HepG2 (cell line): Measurements from ENCODE around the gene USP36. TPM values are rescaled to one million over a fixed set of nuclear protein-coding genes. Genes with fewer than 3 reads are reported as not detected.

ENCODE experiments used
- EEA1 ChIP-seq: sonication (generic); formaldehyde crosslinking; IDR thresholded peaks from 2 replicates; pipeline ENCODE4 v1.5.1; 2020; ENCODE audit warnings: mild to moderate bottlenecking, missing genetic modification reagents, borderline replicate concordance
- ESRRA ChIP-seq: sonication (generic); formaldehyde crosslinking; IDR thresholded peaks from 2 replicates; pipeline ENCODE4 v1.5.1; 2020; ENCODE audit warnings: mild to moderate bottlenecking, low read depth, missing genetic modification reagents
- HES4 ChIP-seq: sonication (generic); formaldehyde crosslinking; IDR thresholded peaks from 2 replicates; pipeline ENCODE4 v1.9.0; 2021; ENCODE audit warnings: mild to moderate bottlenecking, missing genetic modification reagents, borderline replicate concordance
- HOXA9 ChIP-seq: sonication (generic); formaldehyde crosslinking; IDR thresholded peaks from 2 replicates; pipeline ENCODE4 v1.8.1; 2022; ENCODE audit warnings: missing genetic modification reagents, mild to moderate bottlenecking, moderate library complexity, borderline replicate concordance
- IRX3 ChIP-seq: sonication (generic); formaldehyde crosslinking; IDR thresholded peaks from 2 replicates; pipeline ENCODE4 v1.8.1; 2023; ENCODE audit warnings: mild to moderate bottlenecking, low read depth, missing genetic modification reagents, borderline replicate concordance
- KLF12 ChIP-seq: sonication (generic); formaldehyde crosslinking; IDR thresholded peaks from 2 replicates; pipeline ENCODE4 v1.4.0; 2020; ENCODE audit warnings: missing genetic modification reagents, borderline replicate concordance
- MAZ ChIP-seq, 2 experiments: sonication (generic) in 1 of 2; formaldehyde crosslinking in 1 of 2; IDR thresholded peaks; 2 replicates each; pipeline versions ENCODE4 v1.5.0 to v1.6.1; 2012 to 2020; ENCODE audit warnings: low read depth in 2 of 2, mild to moderate bottlenecking in 2 of 2, borderline replicate concordance in 1 of 2, improper control_type of control experiment in 1 of 2, low read length in 1 of 2, missing genetic modification reagents in 1 of 2, moderate library complexity in 1 of 2
- MED13 ChIP-seq: sonication (generic); formaldehyde crosslinking; IDR thresholded peaks from 2 replicates; pipeline ENCODE4 v1.5.0; 2020; ENCODE audit warnings: missing genetic modification reagents
- NFIB ChIP-seq: sonication (generic); formaldehyde crosslinking; IDR thresholded peaks from 2 replicates; pipeline ENCODE4 v1.9.0; 2021; ENCODE audit warnings: missing genetic modification reagents, mild to moderate bottlenecking, borderline replicate concordance
- NR1H2 ChIP-seq: sonication (generic); formaldehyde crosslinking; IDR thresholded peaks from 2 replicates; pipeline ENCODE4 v1.8.1; 2022; ENCODE audit warnings: low read depth, missing genetic modification reagents, borderline replicate concordance
- PHF21A ChIP-seq: sonication (generic); formaldehyde crosslinking; IDR thresholded peaks from 2 replicates; pipeline ENCODE4 v1.5.0; 2020; ENCODE audit warnings: mild to moderate bottlenecking, missing genetic modification reagents
- SCMH1 ChIP-seq: sonication (generic); formaldehyde crosslinking; IDR thresholded peaks from 2 replicates; pipeline ENCODE4 v1.9.0; 2021; ENCODE audit warnings: missing genetic modification reagents, mild to moderate bottlenecking, borderline replicate concordance
- SOX6 ChIP-seq, 2 experiments: fragments of 450-650 bp in 1 of 2; sonication (generic) in 1 of 2; formaldehyde crosslinking in 1 of 2; IDR thresholded peaks; 2 replicates each; pipeline versions ENCODE4 v1.4.0 to v1.6.1; 2017 to 2020; ENCODE audit warnings: antibody characterized with exemption in 1 of 2, mild to moderate bottlenecking in 1 of 2, missing genetic modification reagents in 1 of 2
- SYNCRIP ChIP-seq: fragments of 200-400 bp; formaldehyde crosslinking; IDR thresholded peaks from 2 replicates; pipeline ENCODE4 v1.6.1; 2018; ENCODE audit warnings: mild to moderate bottlenecking, low read depth, low read length; ENCODE audit not compliant: insufficient read depth
- TCF7L2 ChIP-seq: IDR thresholded peaks from 2 replicates; pipeline ENCODE4 v1.6.1; 2011; ENCODE audit warnings: mild to moderate bottlenecking, low read depth, low read length, moderate library complexity
- ZNF10 ChIP-seq: sonication (generic); formaldehyde crosslinking; IDR thresholded peaks from 2 replicates; pipeline ENCODE4 v1.4.0; 2020; ENCODE audit warnings: mild to moderate bottlenecking, low read depth, missing genetic modification reagents, borderline replicate concordance
- ZNF225 ChIP-seq: sonication (generic); formaldehyde crosslinking; IDR thresholded peaks from 2 replicates; pipeline ENCODE4 v1.4.0; 2020; ENCODE audit warnings: mild to moderate bottlenecking, missing genetic modification reagents
- ZNF235 ChIP-seq: sonication (generic); formaldehyde crosslinking; IDR thresholded peaks from 2 replicates; pipeline ENCODE4 v1.8.1; 2023; ENCODE audit warnings: mild to moderate bottlenecking, missing genetic modification reagents, borderline replicate concordance
- ZNF292 ChIP-seq: sonication (generic); formaldehyde crosslinking; IDR thresholded peaks from 2 replicates; pipeline ENCODE4 v1.8.1; 2022; ENCODE audit warnings: mild to moderate bottlenecking, low read depth, missing genetic modification reagents, borderline replicate concordance
- ZNF569 ChIP-seq: sonication (generic); formaldehyde crosslinking; IDR thresholded peaks from 2 replicates; pipeline ENCODE4 v1.5.0; 2020; ENCODE audit warnings: mild to moderate bottlenecking, missing genetic modification reagents, moderate library complexity, borderline replicate concordance
- ZNF572 ChIP-seq: sonication (generic); formaldehyde crosslinking; IDR thresholded peaks from 2 replicates; pipeline ENCODE4 v1.5.1; 2020; ENCODE audit warnings: mild to moderate bottlenecking, missing genetic modification reagents
- ZNF629 ChIP-seq: sonication (generic); formaldehyde crosslinking; conservative IDR thresholded peaks from 2 replicates; pipeline ENCODE4 v1.5.0; 2020; ENCODE audit warnings: missing genetic modification reagents
- ZNF652 ChIP-seq: IDR thresholded peaks from 2 replicates; pipeline ENCODE4 v1.6.1; 2016; ENCODE audit warnings: low read depth, borderline replicate concordance
- ZNF850 ChIP-seq: sonication (generic); formaldehyde crosslinking; conservative IDR thresholded peaks from 2 replicates; pipeline ENCODE4 v1.9.0; 2021; ENCODE audit warnings: mild to moderate bottlenecking, missing genetic modification reagents
- ZSCAN21 ChIP-seq: sonication (generic); formaldehyde crosslinking; IDR thresholded peaks from 2 replicates; pipeline ENCODE4 v1.8.0; 2022; ENCODE audit warnings: mild to moderate bottlenecking, missing genetic modification reagents, moderate library complexity, borderline replicate concordance
- ZSCAN22 ChIP-seq: sonication (generic); formaldehyde crosslinking; IDR thresholded peaks from 2 replicates; pipeline ENCODE4 v1.4.0; 2020; ENCODE audit warnings: mild to moderate bottlenecking, missing genetic modification reagents
- polyA plus RNA-seq, 8 experiments: library from polyadenylated mRNA; depleted of rRNA in 3 of 8; stranded (reverse) in 7 of 8; unstranded in 1 of 8; fragments of >200 nt; fragmentation: Illumina TruSeq in 4 of 8; extraction: Trizol in 4 of 8; gene quantifications; 2 replicates each; pipeline versions ENCODE4 v1.2.1 to v1.2.3, GENCODE V29; 2011 to 2016; ENCODE audit warnings: low read depth in 4 of 8, missing spikeins in 1 of 8, mixed read lengths in 1 of 8; ENCODE audit not compliant: insufficient read depth in 1 of 8
- total RNA-seq, 5 experiments: library from RNA; depleted of rRNA; stranded (reverse); fragments of >200 nt; fragmentation: Illumina TruSeq; extraction: Trizol; gene quantifications; 2 replicates each; pipeline ENCODE4 v1.2.3, GENCODE V29; 2016; ENCODE audit warnings: low read depth in 1 of 5
- TF ChIP-seq, protein P1 (sequence below): sonication (generic); formaldehyde crosslinking; IDR thresholded peaks from 2 replicates; pipeline ENCODE4 v1.5.0; 2020; ENCODE audit warnings: mild to moderate bottlenecking, missing genetic modification reagents

USP36 gene
- total and polyA plus RNA-seq, 2 of the 13 experiments (the other 11 are each of a cell fraction or from before 2014, with no cell fraction given): 29.6 to 45.9 TPM

DNA sequence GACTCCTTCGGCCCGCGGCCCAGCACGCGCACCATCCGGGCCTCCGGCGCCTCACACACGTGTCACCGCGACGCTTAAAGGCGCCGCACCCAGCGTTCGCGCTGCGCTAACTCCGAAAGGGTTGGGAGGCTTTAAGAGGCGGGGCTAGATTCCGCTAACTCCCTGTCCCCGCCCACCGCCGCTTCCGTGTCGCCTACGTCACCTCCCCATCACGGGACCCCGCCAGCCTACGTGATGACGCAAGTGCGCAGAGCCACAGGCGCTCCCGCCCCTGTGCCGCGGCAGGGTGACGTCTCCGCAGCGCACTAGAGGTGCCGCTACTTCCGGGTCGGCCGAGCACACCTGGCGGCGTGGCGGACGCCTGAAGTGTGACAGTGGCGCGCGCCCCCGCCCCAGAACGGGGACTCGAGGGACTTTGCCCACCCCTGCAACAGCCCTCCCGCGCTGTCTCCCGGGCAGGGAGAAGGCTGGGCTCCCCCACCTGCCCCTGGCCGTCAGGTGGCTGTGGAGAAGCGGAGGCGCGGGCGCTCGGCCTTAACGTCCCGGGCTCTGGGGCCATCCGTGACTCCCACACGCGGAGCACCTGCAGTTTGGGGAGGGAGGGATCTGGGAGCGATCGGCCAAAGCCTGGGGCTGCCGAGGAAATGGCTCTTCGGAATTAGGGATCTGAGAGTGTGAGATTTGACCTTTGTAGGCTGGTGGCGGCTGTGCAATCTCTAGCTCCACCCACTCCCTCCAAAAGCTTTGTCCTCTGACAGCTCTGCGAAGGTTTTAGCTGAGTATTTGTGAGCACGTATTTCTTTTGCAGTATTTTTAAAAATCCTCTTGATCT lies at the start of gene USP36 (continued):
- TF ChIP-seq, protein P1, sequence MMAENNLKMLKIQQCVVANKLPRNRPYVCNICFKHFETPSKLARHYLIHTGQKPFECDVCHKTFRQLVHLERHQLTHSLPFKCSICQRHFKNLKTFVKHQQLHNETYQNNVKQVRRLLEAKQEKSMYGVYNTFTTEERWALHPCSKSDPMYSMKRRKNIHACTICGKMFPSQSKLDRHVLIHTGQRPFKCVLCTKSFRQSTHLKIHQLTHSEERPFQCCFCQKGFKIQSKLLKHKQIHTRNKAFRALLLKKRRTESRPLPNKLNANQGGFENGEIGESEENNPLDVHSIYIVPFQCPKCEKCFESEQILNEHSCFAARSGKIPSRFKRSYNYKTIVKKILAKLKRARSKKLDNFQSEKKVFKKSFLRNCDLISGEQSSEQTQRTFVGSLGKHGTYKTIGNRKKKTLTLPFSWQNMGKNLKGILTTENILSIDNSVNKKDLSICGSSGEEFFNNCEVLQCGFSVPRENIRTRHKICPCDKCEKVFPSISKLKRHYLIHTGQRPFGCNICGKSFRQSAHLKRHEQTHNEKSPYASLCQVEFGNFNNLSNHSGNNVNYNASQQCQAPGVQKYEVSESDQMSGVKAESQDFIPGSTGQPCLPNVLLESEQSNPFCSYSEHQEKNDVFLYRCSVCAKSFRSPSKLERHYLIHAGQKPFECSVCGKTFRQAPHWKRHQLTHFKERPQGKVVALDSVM (CRISPR knock-in tag): peak; percentile 78
- TF ChIP-seq ZNF225 (CRISPR knock-in tag) (peak; percentile 99), SYNCRIP (no peak), PHF21A (CRISPR knock-in tag) (peak; percentile 69), EEA1 (0 out of 2 replicates have a peak, but pooled peaks have one; percentile 66), NFIB (CRISPR knock-in tag) (no peak), HES4 (CRISPR knock-in tag) (peak; percentile 74; the same call in 1 of the 2 replicates), ESRRA (CRISPR knock-in tag) (peak; percentile 90), SCMH1 (CRISPR knock-in tag) (no peak), ZNF652 (CRISPR knock-in tag) (peak; percentile 34; the same call in 1 of the 2 replicates), HOXA9 (CRISPR knock-in tag) (peak; percentile 91), ZNF850 (CRISPR knock-in tag) (0 out of 2 replicates have a peak, but pooled peaks have one; percentile 40), ZNF235 (peak; percentile 95), ZNF10 (CRISPR knock-in tag) (0 out of 2 replicates have a peak, but pooled peaks have one; percentile 65), MED13 (CRISPR knock-in tag) (peak; percentile 90), TCF7L2 (no peak), ZSCAN21 (CRISPR knock-in tag) (peak; percentile 51), KLF12 (CRISPR knock-in tag) (peak; percentile 88; the same call in 1 of the 2 replicates), ZNF569 (CRISPR knock-in tag) (peak; percentile 76; the same call in 1 of the 2 replicates), ZNF629 (peak; percentile 29), MAZ (IDR thresholded peaks at IDR 0.05; ENCODE audit: borderline replicate concordance, low read depth, low read length) (peak; percentile 93), MAZ (CRISPR knock-in tag; IDR thresholded peaks at IDR 0.05; ENCODE audit: low read depth) (peak; percentile 98), IRX3 (peak; percentile 93), ZNF572 (CRISPR knock-in tag) (peak; percentile 100), ZNF292 (CRISPR knock-in tag) (peak; percentile 95), SOX6 (IDR thresholded peaks at IDR 0.05) (no peak), SOX6 (CRISPR knock-in tag; IDR thresholded peaks at IDR 0.05) (peak; percentile 88), NR1H2 (CRISPR knock-in tag) (no peak; the same call in 1 of the 2 replicates), ZSCAN22 (CRISPR knock-in tag) (peak; percentile 17; the same call in 1 of the 2 replicates)
